WTC11 (cell line): ENCODE data around the gene MGAT5B. TPM values are rescaled to one million over a fixed set of nuclear protein-coding genes. Genes with fewer than 3 reads are reported as not detected.

Experiments
- ATAC-seq: fragments of 200-7000 bp; cut with Tn5 transposase; 2 replicates; pipeline ENCODE4 v1.10.0; 2021; ENCODE audit warnings: mild to moderate bottlenecking, moderate library complexity
- CTCF ChIA-PET: fragments of 300-600 bp; sonication (Branson Sonifier 250); formaldehyde crosslinking; loops from one replicate; lab custom pipeline; 2021; ENCODE audit warnings: antibody characterized with exemption; lab: Charles Lee
- POLR2A ChIA-PET: fragments of 350-600 bp; sonication (Branson Sonifier 250); formaldehyde crosslinking; loops from one replicate; lab custom pipeline; 2021; ENCODE audit warnings: antibody characterized with exemption; lab: Charles Lee
- DNase-seq: peaks from one replicate; pipeline ENCODE4 v3.0.0; 2021; ENCODE audit warnings: low spot score
- H3K27ac Mint-ChIP-seq: 2 replicates; pipeline ENCODE4 v1.8.0; 2021; ENCODE audit warnings: mixed read lengths
- H3K27me3 Mint-ChIP-seq: 2 replicates; pipeline ENCODE4 v1.8.0; 2021; ENCODE audit warnings: low read depth, mild to moderate bottlenecking, moderate library complexity, mixed read lengths
- H3K36me3 Mint-ChIP-seq: 2 replicates; pipeline ENCODE4 v1.8.0; 2021; ENCODE audit warnings: mixed read lengths
- H3K4me1 Mint-ChIP-seq: 2 replicates; pipeline ENCODE4 v1.8.0; 2022; ENCODE audit warnings: mixed read lengths
- H3K4me3 Mint-ChIP-seq: 2 replicates; pipeline ENCODE4 v1.8.0; 2021; ENCODE audit warnings: mild to moderate bottlenecking, moderate library complexity, mixed read lengths
- H3K9me3 Mint-ChIP-seq: 2 replicates; pipeline ENCODE4 v1.8.0; 2021; ENCODE audit warnings: mixed read lengths
- CBFB ChIP-seq: sonication (generic); formaldehyde crosslinking; IDR thresholded peaks from 2 replicates; pipeline ENCODE4 v1.8.1; 2022; ENCODE audit warnings: mild to moderate bottlenecking, low read depth, missing genetic modification reagents
- RORB ChIP-seq: fragments of 250-450 bp; sonication (Bioruptor Pico); IDR thresholded peaks from 2 replicates; pipeline ENCODE4 v1.9.0; 2021; ENCODE audit warnings: mild to moderate bottlenecking
- ZNF416 ChIP-seq: fragments of 250-450 bp; sonication (Bioruptor Pico); IDR thresholded peaks from 2 replicates; pipeline ENCODE4 v1.9.0; 2021; ENCODE audit warnings: mild to moderate bottlenecking, inconsistent platforms
- total RNA-seq: library from RNA; stranded (reverse); gene quantifications from 3 replicates; pipeline ENCODE4 v1.2.3, GENCODE V29; 2021
- TF ChIP-seq, protein P1 (sequence below): fragments of 250-450 bp; sonication (Bioruptor Pico); IDR thresholded peaks from 2 replicates; pipeline ENCODE4 v1.8.0; 2021; ENCODE audit warnings: mild to moderate bottlenecking
- TF ChIP-seq, protein P2 (sequence below): fragments of 200-600 bp; IDR thresholded peaks from 2 replicates; pipeline ENCODE4 v1.8.0; 2022; ENCODE audit warnings: antibody characterized with exemption
- TF ChIP-seq, protein P3 (sequence below): sonication (generic); formaldehyde crosslinking; IDR thresholded peaks from 2 replicates; pipeline ENCODE4 v1.8.0; 2022; ENCODE audit warnings: mild to moderate bottlenecking, missing genetic modification reagents
- TF ChIP-seq, protein P4 (sequence below): fragments of 250-450 bp; sonication (Bioruptor Pico); IDR thresholded peaks from 2 replicates; pipeline ENCODE4 v1.9.0; 2021; ENCODE audit warnings: mild to moderate bottlenecking, borderline replicate concordance
- TF ChIP-seq, protein P5 (sequence below): sonication (generic); formaldehyde crosslinking; IDR thresholded peaks from 2 replicates; pipeline ENCODE4 v1.8.0; 2022; ENCODE audit warnings: missing genetic modification reagents
- TF ChIP-seq, protein P6 (sequence below): sonication (generic); formaldehyde crosslinking; IDR thresholded peaks from 2 replicates; pipeline ENCODE4 v1.8.1; 2022; ENCODE audit warnings: mild to moderate bottlenecking, missing genetic modification reagents, moderate library complexity, borderline replicate concordance
- TF ChIP-seq, protein P7 (sequence below): sonication (generic); formaldehyde crosslinking; IDR thresholded peaks from 2 replicates; pipeline ENCODE4 v1.8.1; 2023; ENCODE audit warnings: mild to moderate bottlenecking, missing genetic modification reagents, moderate library complexity
- TF ChIP-seq, protein P8 (sequence below): sonication (generic); formaldehyde crosslinking; IDR thresholded peaks from 2 replicates; pipeline ENCODE4 v1.8.0; 2023; ENCODE audit warnings: missing genetic modification reagents, mild to moderate bottlenecking, borderline replicate concordance

MGAT5B gene
- total RNA-seq, 1 experiment from 2014 or later = 11.6 TPM

DNA sequence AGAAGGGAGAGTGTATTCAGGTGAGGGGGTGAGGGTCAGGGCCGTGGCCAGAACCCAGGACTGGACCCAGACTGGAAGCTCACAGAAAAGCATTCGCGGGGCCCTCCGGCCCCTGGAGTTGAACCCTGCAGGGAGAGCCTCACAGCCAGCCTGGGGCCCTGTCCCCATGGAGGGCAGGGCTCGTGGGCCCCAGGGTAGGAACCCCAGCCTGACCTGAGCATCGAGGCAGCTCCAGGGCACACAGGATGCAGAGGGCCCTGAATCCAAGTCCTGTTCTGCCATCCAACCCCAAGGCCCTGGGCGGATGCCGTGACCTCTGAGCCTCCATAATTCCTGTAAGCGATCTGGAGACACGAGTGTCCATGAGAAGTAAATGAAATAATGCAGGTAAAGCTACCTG lies 79.1 kb downstream of the MGAT5B start (continued):
- TF ChIP-seq, protein P1, sequence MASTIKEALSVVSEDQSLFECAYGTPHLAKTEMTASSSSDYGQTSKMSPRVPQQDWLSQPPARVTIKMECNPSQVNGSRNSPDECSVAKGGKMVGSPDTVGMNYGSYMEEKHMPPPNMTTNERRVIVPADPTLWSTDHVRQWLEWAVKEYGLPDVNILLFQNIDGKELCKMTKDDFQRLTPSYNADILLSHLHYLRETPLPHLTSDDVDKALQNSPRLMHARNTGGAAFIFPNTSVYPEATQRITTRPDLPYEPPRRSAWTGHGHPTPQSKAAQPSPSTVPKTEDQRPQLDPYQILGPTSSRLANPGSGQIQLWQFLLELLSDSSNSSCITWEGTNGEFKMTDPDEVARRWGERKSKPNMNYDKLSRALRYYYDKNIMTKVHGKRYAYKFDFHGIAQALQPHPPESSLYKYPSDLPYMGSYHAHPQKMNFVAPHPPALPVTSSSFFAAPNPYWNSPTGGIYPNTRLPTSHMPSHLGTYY (CRISPR knock-in tag) = no peak

DNA sequence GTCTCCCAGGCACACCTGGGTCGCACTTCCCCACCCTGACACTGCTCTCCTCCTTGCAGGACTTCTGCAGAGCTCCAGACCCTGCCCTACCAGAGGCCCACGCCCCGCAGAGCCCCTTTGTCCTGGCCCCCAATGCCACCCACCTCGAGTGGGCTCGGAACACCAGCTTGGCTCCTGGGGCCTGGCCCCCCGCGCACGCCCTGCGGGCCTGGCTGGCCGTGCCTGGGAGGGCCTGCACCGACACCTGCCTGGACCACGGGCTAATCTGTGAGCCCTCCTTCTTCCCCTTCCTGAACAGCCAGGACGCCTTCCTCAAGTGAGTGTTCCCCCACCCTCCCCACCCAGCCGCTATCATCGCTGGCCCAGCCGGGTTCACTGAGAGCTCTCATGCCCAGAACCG lies 79.6 kb downstream of the MGAT5B start:
- ATAC-seq (no peak), DNase-seq (no peak)
- Mint-ChIP-seq H3K4me1 (peaks cover 12% of the 10 kb centered on the region), H3K9me3 (no peaks in the 10 kb centered on the region), H3K27me3 (no peaks in the 10 kb centered on the region), H3K4me3 (no peak overlapping the region), H3K27ac (no peak overlapping the region), H3K36me3 (no peaks in the 10 kb centered on the region)
- no peak for TF ChIP-seq ZNF416
- no peak for TF ChIP-seq CBFB (CRISPR knock-in tag)
- TF ChIP-seq, protein P2, sequence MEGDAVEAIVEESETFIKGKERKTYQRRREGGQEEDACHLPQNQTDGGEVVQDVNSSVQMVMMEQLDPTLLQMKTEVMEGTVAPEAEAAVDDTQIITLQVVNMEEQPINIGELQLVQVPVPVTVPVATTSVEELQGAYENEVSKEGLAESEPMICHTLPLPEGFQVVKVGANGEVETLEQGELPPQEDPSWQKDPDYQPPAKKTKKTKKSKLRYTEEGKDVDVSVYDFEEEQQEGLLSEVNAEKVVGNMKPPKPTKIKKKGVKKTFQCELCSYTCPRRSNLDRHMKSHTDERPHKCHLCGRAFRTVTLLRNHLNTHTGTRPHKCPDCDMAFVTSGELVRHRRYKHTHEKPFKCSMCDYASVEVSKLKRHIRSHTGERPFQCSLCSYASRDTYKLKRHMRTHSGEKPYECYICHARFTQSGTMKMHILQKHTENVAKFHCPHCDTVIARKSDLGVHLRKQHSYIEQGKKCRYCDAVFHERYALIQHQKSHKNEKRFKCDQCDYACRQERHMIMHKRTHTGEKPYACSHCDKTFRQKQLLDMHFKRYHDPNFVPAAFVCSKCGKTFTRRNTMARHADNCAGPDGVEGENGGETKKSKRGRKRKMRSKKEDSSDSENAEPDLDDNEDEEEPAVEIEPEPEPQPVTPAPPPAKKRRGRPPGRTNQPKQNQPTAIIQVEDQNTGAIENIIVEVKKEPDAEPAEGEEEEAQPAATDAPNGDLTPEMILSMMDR = no peak
- TF ChIP-seq, protein P3, sequence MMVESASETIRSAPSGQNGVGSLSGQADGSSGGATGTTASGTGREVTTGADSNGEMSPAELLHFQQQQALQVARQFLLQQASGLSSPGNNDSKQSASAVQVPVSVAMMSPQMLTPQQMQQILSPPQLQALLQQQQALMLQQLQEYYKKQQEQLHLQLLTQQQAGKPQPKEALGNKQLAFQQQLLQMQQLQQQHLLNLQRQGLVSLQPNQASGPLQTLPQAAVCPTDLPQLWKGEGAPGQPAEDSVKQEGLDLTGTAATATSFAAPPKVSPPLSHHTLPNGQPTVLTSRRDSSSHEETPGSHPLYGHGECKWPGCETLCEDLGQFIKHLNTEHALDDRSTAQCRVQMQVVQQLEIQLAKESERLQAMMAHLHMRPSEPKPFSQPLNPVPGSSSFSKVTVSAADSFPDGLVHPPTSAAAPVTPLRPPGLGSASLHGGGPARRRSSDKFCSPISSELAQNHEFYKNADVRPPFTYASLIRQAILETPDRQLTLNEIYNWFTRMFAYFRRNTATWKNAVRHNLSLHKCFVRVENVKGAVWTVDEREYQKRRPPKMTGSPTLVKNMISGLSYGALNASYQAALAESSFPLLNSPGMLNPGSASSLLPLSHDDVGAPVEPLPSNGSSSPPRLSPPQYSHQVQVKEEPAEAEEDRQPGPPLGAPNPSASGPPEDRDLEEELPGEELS (CRISPR knock-in tag) = no peak
- ChIA-PET CTCF (interaction anchor here (0.6 to 1.9 kb wide), 2 partner anchors 108 to 815 kb away, joined by 3 to 7 read pairs; no protein-coding TSS in a partner anchor), POLR2A (no interaction called here)

DNA sequence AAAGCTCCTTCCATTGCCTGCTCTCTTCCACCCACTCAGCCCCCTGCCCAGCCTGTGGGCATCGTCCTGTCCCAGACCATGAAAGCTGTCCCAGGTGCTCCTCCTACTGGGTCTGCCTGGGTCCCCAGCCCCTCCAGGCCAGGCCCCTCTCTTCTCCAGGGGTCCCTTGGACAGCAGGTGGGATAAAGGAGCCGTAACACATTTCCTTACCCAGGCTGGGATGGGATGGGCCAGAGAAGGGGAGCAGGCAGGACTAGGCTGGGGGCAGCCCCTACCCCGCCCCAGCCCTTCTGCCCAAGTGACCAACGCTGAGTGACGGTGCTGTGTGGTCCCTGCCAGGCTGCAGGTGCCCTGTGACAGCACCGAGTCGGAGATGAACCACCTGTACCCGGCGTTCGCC lies 80.1 kb downstream of the MGAT5B start:
- no peak overlapping the region for H3K4me3 Mint-ChIP-seq
- 0 out of 2 replicates have a peak, but pooled peaks cover 7% of the 10 kb centered on the region for H3K4me1 Mint-ChIP-seq
- ATAC-seq (no peak), DNase-seq (no peak)
- H3K27me3 Mint-ChIP-seq = no peaks in the 10 kb centered on the region
- H3K36me3 Mint-ChIP-seq = no peaks in the 10 kb centered on the region
- H3K27ac Mint-ChIP-seq = no peak overlapping the region
- no peaks in the 10 kb centered on the region for H3K9me3 Mint-ChIP-seq
- ChIA-PET CTCF (interaction anchor here (0.6 to 1.9 kb wide), 2 partner anchors 108 to 815 kb away, joined by 3 to 7 read pairs; no protein-coding TSS in a partner anchor), POLR2A (no interaction called here)
- TF ChIP-seq, protein P4, sequence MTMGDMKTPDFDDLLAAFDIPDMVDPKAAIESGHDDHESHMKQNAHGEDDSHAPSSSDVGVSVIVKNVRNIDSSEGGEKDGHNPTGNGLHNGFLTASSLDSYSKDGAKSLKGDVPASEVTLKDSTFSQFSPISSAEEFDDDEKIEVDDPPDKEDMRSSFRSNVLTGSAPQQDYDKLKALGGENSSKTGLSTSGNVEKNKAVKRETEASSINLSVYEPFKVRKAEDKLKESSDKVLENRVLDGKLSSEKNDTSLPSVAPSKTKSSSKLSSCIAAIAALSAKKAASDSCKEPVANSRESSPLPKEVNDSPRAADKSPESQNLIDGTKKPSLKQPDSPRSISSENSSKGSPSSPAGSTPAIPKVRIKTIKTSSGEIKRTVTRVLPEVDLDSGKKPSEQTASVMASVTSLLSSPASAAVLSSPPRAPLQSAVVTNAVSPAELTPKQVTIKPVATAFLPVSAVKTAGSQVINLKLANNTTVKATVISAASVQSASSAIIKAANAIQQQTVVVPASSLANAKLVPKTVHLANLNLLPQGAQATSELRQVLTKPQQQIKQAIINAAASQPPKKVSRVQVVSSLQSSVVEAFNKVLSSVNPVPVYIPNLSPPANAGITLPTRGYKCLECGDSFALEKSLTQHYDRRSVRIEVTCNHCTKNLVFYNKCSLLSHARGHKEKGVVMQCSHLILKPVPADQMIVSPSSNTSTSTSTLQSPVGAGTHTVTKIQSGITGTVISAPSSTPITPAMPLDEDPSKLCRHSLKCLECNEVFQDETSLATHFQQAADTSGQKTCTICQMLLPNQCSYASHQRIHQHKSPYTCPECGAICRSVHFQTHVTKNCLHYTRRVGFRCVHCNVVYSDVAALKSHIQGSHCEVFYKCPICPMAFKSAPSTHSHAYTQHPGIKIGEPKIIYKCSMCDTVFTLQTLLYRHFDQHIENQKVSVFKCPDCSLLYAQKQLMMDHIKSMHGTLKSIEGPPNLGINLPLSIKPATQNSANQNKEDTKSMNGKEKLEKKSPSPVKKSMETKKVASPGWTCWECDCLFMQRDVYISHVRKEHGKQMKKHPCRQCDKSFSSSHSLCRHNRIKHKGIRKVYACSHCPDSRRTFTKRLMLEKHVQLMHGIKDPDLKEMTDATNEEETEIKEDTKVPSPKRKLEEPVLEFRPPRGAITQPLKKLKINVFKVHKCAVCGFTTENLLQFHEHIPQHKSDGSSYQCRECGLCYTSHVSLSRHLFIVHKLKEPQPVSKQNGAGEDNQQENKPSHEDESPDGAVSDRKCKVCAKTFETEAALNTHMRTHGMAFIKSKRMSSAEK (CRISPR knock-in tag) = no peak
- TF ChIP-seq, protein P5, sequence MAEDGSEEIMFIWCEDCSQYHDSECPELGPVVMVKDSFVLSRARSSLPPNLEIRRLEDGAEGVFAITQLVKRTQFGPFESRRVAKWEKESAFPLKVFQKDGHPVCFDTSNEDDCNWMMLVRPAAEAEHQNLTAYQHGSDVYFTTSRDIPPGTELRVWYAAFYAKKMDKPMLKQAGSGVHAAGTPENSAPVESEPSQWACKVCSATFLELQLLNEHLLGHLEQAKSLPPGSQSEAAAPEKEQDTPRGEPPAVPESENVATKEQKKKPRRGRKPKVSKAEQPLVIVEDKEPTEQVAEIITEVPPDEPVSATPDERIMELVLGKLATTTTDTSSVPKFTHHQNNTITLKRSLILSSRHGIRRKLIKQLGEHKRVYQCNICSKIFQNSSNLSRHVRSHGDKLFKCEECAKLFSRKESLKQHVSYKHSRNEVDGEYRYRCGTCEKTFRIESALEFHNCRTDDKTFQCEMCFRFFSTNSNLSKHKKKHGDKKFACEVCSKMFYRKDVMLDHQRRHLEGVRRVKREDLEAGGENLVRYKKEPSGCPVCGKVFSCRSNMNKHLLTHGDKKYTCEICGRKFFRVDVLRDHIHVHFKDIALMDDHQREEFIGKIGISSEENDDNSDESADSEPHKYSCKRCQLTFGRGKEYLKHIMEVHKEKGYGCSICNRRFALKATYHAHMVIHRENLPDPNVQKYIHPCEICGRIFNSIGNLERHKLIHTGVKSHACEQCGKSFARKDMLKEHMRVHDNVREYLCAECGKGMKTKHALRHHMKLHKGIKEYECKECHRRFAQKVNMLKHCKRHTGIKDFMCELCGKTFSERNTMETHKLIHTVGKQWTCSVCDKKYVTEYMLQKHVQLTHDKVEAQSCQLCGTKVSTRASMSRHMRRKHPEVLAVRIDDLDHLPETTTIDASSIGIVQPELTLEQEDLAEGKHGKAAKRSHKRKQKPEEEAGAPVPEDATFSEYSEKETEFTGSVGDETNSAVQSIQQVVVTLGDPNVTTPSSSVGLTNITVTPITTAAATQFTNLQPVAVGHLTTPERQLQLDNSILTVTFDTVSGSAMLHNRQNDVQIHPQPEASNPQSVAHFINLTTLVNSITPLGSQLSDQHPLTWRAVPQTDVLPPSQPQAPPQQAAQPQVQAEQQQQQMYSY (CRISPR knock-in tag) = no peak
- TF ChIP-seq RORB (CRISPR knock-in tag) = no peak
- TF ChIP-seq, protein P6, sequence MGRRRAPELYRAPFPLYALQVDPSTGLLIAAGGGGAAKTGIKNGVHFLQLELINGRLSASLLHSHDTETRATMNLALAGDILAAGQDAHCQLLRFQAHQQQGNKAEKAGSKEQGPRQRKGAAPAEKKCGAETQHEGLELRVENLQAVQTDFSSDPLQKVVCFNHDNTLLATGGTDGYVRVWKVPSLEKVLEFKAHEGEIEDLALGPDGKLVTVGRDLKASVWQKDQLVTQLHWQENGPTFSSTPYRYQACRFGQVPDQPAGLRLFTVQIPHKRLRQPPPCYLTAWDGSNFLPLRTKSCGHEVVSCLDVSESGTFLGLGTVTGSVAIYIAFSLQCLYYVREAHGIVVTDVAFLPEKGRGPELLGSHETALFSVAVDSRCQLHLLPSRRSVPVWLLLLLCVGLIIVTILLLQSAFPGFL (CRISPR knock-in tag) = no peak
- TF ChIP-seq, protein P7, sequence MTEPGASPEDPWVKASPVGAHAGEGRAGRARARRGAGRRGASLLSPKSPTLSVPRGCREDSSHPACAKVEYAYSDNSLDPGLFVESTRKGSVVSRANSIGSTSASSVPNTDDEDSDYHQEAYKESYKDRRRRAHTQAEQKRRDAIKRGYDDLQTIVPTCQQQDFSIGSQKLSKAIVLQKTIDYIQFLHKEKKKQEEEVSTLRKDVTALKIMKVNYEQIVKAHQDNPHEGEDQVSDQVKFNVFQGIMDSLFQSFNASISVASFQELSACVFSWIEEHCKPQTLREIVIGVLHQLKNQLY = no peak
- TF ChIP-seq, protein P8, sequence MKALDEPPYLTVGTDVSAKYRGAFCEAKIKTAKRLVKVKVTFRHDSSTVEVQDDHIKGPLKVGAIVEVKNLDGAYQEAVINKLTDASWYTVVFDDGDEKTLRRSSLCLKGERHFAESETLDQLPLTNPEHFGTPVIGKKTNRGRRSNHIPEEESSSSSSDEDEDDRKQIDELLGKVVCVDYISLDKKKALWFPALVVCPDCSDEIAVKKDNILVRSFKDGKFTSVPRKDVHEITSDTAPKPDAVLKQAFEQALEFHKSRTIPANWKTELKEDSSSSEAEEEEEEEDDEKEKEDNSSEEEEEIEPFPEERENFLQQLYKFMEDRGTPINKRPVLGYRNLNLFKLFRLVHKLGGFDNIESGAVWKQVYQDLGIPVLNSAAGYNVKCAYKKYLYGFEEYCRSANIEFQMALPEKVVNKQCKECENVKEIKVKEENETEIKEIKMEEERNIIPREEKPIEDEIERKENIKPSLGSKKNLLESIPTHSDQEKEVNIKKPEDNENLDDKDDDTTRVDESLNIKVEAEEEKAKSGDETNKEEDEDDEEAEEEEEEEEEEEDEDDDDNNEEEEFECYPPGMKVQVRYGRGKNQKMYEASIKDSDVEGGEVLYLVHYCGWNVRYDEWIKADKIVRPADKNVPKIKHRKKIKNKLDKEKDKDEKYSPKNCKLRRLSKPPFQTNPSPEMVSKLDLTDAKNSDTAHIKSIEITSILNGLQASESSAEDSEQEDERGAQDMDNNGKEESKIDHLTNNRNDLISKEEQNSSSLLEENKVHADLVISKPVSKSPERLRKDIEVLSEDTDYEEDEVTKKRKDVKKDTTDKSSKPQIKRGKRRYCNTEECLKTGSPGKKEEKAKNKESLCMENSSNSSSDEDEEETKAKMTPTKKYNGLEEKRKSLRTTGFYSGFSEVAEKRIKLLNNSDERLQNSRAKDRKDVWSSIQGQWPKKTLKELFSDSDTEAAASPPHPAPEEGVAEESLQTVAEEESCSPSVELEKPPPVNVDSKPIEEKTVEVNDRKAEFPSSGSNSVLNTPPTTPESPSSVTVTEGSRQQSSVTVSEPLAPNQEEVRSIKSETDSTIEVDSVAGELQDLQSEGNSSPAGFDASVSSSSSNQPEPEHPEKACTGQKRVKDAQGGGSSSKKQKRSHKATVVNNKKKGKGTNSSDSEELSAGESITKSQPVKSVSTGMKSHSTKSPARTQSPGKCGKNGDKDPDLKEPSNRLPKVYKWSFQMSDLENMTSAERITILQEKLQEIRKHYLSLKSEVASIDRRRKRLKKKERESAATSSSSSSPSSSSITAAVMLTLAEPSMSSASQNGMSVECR (CRISPR knock-in tag) = no peak
